Osteocyte (in vitro differentiated cells): ENCODE results near the gene CELF1. TPM values are rescaled to one million over a fixed set of nuclear protein-coding genes. Genes with fewer than 3 reads are reported as not detected.
"Not testable (repeated sequence)": the region's sequence is repeated elsewhere in the genome, so short reads cannot be mapped to it uniquely, and the experiment has no call there.

ENCODE experiments used
- DNase-seq: peaks from one replicate; pipeline ENCODE4 v3.0.0; 2021; ENCODE audit warnings: mixed read lengths; ENCODE audit not compliant: unreplicated experiment; ENCODE audit errors: extremely low spot score
- H3K27ac Mint-ChIP-seq: one replicate; pipeline ENCODE4 v1.8.0; 2021; ENCODE audit warnings: mild to moderate bottlenecking, mixed read lengths; ENCODE audit not compliant: unreplicated experiment
- H3K27me3 Mint-ChIP-seq: one replicate; pipeline ENCODE4 v1.8.0; 2021; ENCODE audit warnings: mixed read lengths; ENCODE audit not compliant: unreplicated experiment
- H3K36me3 Mint-ChIP-seq: one replicate; pipeline ENCODE4 v1.8.0; 2021; ENCODE audit warnings: mixed read lengths; ENCODE audit not compliant: unreplicated experiment
- H3K4me1 Mint-ChIP-seq: one replicate; pipeline ENCODE4 v1.8.0; 2021; ENCODE audit warnings: mixed read lengths; ENCODE audit not compliant: unreplicated experiment
- H3K4me3 Mint-ChIP-seq: one replicate; pipeline ENCODE4 v1.8.0; 2021; ENCODE audit warnings: mild to moderate bottlenecking, moderate library complexity, mixed read lengths; ENCODE audit not compliant: unreplicated experiment
- H3K9me3 Mint-ChIP-seq: one replicate; pipeline ENCODE4 v1.8.0; 2021; ENCODE audit warnings: mixed read lengths; ENCODE audit not compliant: unreplicated experiment
- CTCF ChIP-seq: fragments of 200-600 bp; sonication (generic); IDR thresholded peaks from 2 replicates; pipeline ENCODE4 v1.5.0; 2021; ENCODE audit warnings: antibody characterized with exemption, mild to moderate bottlenecking, moderate library complexity
- total RNA-seq: library from RNA; stranded (reverse); gene quantifications from 2 replicates; pipeline ENCODE4 v1.2.1, GENCODE V29; 2021

CELF1 gene
- total RNA-seq, 1 donor from 2014 or later: 88.6 TPM

- Mint-ChIP-seq H3K36me3 (peaks cover 5% of the 10 kb centered on the region), H3K27ac (peak overlapping the region; percentile 95), H3K4me1 (peaks cover 24% of the 10 kb centered on the region), H3K9me3 (no peaks in the 10 kb centered on the region), H3K27me3 (no peaks in the 10 kb centered on the region), H3K4me3 (peak overlapping the region; percentile 22)
- no peak for DNase-seq
- no peak for TF ChIP-seq CTCF
Measured at GRCh38 chr11:47550288-47551047, 2.5 kb downstream of the CELF1 start.

DNA sequence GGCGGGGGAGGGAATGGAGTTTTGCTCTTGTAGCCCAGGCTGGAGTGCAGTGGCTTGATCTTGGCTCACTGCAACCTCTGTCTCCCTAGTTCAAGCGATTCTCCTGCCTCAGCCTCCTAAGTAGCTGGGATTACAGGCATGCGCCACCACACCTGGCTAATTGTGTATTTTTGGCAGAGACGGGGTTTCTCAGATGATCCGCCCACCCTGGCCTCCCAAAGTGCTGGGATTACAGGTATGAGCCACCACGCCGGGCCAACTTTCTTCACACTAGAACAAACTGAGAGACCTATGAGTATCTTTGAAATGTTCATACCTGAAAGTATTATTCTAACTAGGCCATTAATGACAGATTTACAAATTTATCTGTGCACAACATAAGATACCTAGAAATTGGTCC, 6.7 kb downstream of the CELF1 start:
- not testable (repeated sequence) for H3K27ac Mint-ChIP-seq, H3K27me3 Mint-ChIP-seq, DNase-seq, H3K4me3 Mint-ChIP-seq, H3K9me3 Mint-ChIP-seq, H3K36me3 Mint-ChIP-seq
- peaks cover 17% of the 10 kb centered on the region for H3K4me1 Mint-ChIP-seq

DNA sequence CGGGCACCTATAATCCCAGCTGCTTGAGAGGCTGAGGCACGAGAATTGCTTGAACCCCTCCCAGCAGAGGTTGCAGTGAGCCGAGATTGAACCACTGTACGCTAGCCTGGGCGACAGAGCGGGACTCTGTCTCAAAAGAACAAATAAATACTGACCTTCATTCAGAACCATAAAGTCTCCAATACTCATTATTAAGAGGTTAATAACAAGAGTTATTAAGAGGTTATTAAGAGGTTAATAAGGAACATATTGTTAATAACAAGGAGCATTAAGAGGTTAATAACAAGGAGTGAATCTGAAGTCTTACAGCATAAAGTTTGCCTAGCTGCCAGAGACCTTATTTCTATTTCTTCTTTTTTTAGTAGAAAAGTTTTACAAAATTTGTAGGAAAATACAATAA, 7.6 kb downstream of the CELF1 start:
- H3K9me3 Mint-ChIP-seq: no peaks in the 10 kb centered on the region
- no peak overlapping the region for H3K4me3 Mint-ChIP-seq
- no peak overlapping the region for H3K27ac Mint-ChIP-seq
- peaks cover 2% of the 10 kb centered on the region for H3K36me3 Mint-ChIP-seq
- no peak for DNase-seq
- H3K4me1 Mint-ChIP-seq: peaks cover 17% of the 10 kb centered on the region
- H3K27me3 Mint-ChIP-seq: no peaks in the 10 kb centered on the region
- TF ChIP-seq CTCF: no peak

GRCh38 chr11:47541070-47541469, 11.9 kb downstream of the CELF1 start:
- no peak for TF ChIP-seq CTCF
- Mint-ChIP-seq H3K27ac (peak overlapping the region; percentile 79), H3K4me3 (no peak overlapping the region)

DNA sequence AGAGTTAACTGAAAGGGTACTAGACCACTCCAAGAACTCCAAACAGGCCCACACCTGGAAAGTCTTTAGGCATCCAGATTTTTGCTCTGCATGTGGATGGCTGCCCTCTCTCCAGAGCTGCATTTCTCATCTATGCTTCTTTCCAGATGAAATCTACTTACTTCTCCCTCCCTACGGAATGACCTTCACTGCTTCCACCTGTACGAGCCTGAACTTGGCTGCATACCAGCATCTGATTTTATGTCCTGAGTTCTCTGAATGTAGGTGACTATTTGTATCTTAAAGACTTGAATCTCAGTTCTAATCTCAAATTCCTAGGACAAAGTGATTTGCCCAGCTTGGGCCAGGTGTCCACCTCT, 13.3 kb downstream of the CELF1 start:
- peak overlapping the region; percentile 79 for H3K27ac Mint-ChIP-seq
- DNase-seq: no peak
- peaks cover 2% of the 10 kb centered on the region for H3K36me3 Mint-ChIP-seq
- H3K27me3 Mint-ChIP-seq: no peaks in the 10 kb centered on the region
- no peak for TF ChIP-seq CTCF
- no peaks in the 10 kb centered on the region for H3K9me3 Mint-ChIP-seq
- peaks cover 38% of the 10 kb centered on the region for H3K4me1 Mint-ChIP-seq
- no peak overlapping the region for H3K4me3 Mint-ChIP-seq

More at GRCh38 chr11:47541070-47541469, 11.9 kb downstream of the CELF1 start:
- no peak for DNase-seq
- no peaks in the 10 kb centered on the region for H3K36me3 Mint-ChIP-seq
- H3K4me1 Mint-ChIP-seq: peaks cover 33% of the 10 kb centered on the region
- no peaks in the 10 kb centered on the region for H3K27me3 Mint-ChIP-seq
- H3K9me3 Mint-ChIP-seq: no peaks in the 10 kb centered on the region
